HG03097 (cell line): ENCODE data around the gene NME2.

ENCODE experiments used
- ATAC-seq: cut with Tn5 transposase; IDR thresholded peaks from one replicate; pipeline ENCODE4 v1.9.1; 2021; ENCODE audit not compliant: unreplicated experiment, low FRiP score

NME2 gene

GRCh38 chr17:51200295-51200694 is 34.1 kb downstream of the NME2 start:
- no peak for ATAC-seq

- ATAC-seq, result no peak
Measured at GRCh38 chr17:51200846-51201245, 34.6 kb downstream of the NME2 start.

DNA sequence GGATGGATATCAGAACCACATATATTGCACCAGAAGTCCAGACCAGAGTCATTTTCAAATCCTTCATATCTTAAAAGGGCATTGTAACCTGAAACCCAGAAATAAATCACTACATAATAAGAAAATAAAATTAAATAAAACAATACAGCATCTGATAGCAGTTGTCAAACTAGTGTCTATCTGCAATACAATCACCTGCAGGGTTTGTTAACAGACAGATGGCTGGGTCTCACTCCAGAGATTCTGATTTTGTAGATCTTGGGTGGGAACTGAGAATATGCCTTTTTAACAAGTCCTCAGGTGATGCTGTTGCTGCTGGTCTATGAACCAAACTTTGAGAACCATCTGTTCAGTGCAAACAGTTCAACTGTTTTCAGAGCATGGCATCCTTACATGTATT is 37.6 kb downstream of the NME2 start:
- ATAC-seq, result no peak

DNA sequence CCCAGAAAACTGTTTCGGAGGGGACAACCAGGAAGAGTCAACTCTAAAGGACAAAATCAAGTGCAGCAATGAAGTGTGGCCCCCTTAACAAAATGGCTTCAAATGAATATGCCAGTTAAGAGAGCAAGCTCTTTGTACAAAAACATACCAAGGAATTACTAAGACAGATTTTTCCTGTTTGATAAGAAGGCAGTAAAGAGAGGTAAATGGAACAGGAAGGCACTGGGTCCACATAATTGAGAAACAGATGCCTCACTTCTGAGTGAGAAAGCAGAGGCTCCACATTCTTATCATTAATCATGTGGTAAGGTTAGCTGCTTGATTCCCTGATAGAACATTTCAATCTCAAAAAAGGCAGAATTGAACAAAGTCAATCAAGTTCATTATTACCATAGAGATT is 48.7 kb downstream of the NME2 start:
- no peak for ATAC-seq

- no peak for ATAC-seq
Measured at GRCh38 chr17:51217946-51218345, 51.7 kb downstream of the NME2 start.

GRCh38 chr17:51221322-51221721 is 55.1 kb downstream of the NME2 start:
- ATAC-seq, result no peak
